Thyroid gland (tissue), 4 donors: ENCODE data around the gene CBX1. TPM values are rescaled to one million over a fixed set of nuclear protein-coding genes. Genes with fewer than 3 reads are reported as not detected.

Source experiments
- DNase-seq, 2 donors: peaks; one replicate each; pipeline ENCODE4 v3.0.0-alpha.2; 2019
- H3K27ac ChIP-seq, 3 donors: fragments of 200-600 bp; sonication (generic); 1 replicate in 2 of 3; 2 replicates in 1 of 3; pipeline ENCODE4 v1.5.1; 2016 to 2019; ENCODE audit warnings: mild to moderate bottlenecking in 1 of 3, moderate library complexity in 1 of 3
- H3K27me3 ChIP-seq: fragments of 200-600 bp; sonication (generic); one replicate; pipeline ENCODE4 v1.5.1; 2019
- H3K36me3 ChIP-seq, 2 donors: fragments of 200-600 bp; sonication (generic); one replicate each; pipeline ENCODE4 v1.5.1; 2016 to 2019
- H3K4me1 ChIP-seq, 2 donors: fragments of 200-600 bp; sonication (generic); one replicate each; pipeline ENCODE4 v1.5.1; 2017 to 2019
- H3K4me3 ChIP-seq, 3 donors: fragments of 200-600 bp; sonication (generic); replicated peaks in 1 of 3; 1 replicate in 2 of 3; 2 replicates in 1 of 3; pipeline ENCODE4 v1.5.1; 2016; ENCODE audit warnings: mild to moderate bottlenecking in 1 of 3
- H3K9me3 ChIP-seq: fragments of 200-600 bp; sonication (generic); one replicate; pipeline ENCODE4 v1.5.1; 2017
- POLR2A ChIP-seq, 2 donors: fragments of 450-650 bp; IDR thresholded peaks; one replicate each; pipeline ENCODE4 v1.6.1; 2017; ENCODE audit warnings: antibody characterized with exemption in 2 of 2, mild to moderate bottlenecking in 2 of 2, moderate library complexity in 1 of 2
- WGBS, 2 donors: methylation state at CpG; one replicate each; pipeline ENCODE4 v1.1.5; 2017; 5-methylcytosine and 5-hydroxymethylcytosine counted together
- intact Hi-C: fragments of 100-400 bp; cut with DNase I; formaldehyde crosslinking; loops from one replicate; pipeline ENCODE4 v1.15.1; 2023
- total RNA-seq, 4 donors: library from RNA; depleted of rRNA; stranded (reverse); fragments of >200 nt; gene quantifications; one replicate each; pipeline ENCODE4 v1.2.3, GENCODE V29; 2016
- TF ChIP-seq, protein P1 (sequence below), 6 experiments: fragments of 200-600 bp in 3 of 6; fragments of 450-650 bp in 3 of 6; sonication (generic) in 3 of 6; IDR thresholded peaks; one replicate each; pipeline ENCODE4 v1.5.1; 2016 to 2019; ENCODE audit warnings: antibody characterized with exemption in 6 of 6, mild to moderate bottlenecking in 2 of 6, inconsistent platforms in 1 of 6, moderate library complexity in 1 of 6

Gene CBX1
- total RNA-seq, 4 donors from 2014 or later, result 33.0 to 49.1 (median 38.2) TPM

DNA sequence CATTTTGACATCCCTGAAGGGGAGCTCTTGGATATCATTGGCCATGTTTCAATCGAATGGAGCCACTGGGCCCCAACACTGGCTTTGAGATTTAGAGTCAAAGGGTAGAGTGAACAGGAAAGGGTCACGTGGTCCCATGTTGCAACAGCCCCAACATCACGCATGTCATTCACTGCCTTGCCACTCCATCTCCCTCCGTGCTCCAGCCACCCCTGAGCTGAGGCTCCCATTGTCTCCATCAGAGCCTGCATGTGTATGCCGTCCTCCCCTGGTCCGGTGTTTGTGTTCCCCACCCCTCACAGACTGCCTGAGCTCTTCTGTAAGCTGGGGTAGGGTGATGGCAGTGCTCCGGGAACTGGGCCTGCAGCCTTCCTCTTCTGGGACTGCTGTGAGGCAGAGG lies 41.0 kb downstream of the CBX1 start:
- H3K9me3 ChIP-seq, result no peaks in the 10 kb centered on the region
- no peak for TF ChIP-seq POLR2A (IDR thresholded peaks at IDR 0.05)
- TF ChIP-seq, protein P1, sequence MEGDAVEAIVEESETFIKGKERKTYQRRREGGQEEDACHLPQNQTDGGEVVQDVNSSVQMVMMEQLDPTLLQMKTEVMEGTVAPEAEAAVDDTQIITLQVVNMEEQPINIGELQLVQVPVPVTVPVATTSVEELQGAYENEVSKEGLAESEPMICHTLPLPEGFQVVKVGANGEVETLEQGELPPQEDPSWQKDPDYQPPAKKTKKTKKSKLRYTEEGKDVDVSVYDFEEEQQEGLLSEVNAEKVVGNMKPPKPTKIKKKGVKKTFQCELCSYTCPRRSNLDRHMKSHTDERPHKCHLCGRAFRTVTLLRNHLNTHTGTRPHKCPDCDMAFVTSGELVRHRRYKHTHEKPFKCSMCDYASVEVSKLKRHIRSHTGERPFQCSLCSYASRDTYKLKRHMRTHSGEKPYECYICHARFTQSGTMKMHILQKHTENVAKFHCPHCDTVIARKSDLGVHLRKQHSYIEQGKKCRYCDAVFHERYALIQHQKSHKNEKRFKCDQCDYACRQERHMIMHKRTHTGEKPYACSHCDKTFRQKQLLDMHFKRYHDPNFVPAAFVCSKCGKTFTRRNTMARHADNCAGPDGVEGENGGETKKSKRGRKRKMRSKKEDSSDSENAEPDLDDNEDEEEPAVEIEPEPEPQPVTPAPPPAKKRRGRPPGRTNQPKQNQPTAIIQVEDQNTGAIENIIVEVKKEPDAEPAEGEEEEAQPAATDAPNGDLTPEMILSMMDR (IDR thresholded peaks at IDR 0.05), result no peak
- 71 to 81% methylated on average over 6 to 7 of the region's 7 CpGs for WGBS, 2 donors
- intact Hi-C loops, result no loop called here
- H3K4me1 ChIP-seq, result peaks cover 2 to 6% of the 10 kb centered on the region in 2 donors
- no peaks in the 10 kb centered on the region for H3K27me3 ChIP-seq
- no peak overlapping the region for H3K27ac ChIP-seq
- no peak overlapping the region for H3K4me3 ChIP-seq
- peaks cover 54 to 72% of the 10 kb centered on the region in 2 donors for H3K36me3 ChIP-seq
- no peak for DNase-seq

DNA sequence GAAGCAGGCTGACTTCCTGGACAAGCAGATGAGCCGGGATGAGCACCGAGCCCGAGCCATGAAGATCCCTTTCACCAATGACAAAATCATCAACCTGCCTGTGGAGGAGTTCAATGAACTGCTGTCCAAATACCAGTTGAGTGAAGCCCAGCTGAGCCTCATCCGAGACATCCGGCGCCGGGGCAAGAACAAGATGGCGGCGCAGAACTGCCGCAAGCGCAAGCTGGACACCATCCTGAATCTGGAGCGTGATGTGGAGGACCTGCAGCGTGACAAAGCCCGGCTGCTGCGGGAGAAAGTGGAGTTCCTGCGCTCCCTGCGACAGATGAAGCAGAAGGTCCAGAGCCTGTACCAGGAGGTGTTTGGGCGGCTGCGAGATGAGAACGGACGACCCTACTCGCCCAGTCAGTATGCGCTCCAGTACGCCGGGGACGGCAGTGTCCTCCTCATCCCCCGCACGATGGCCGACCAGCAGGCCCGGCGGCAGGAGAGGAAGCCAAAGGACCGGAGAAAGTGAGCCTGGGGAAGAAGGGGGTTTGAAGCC lies 42.1 kb downstream of the CBX1 start:
- intact Hi-C loops, result no loop called here
- Histone ChIP-seq H3K36me3 (peaks cover 54 to 68% of the 10 kb centered on the region in 2 donors), H3K27ac (no peak overlapping the region), H3K4me1 (peaks cover 12 to 16% of the 10 kb centered on the region in 2 donors), H3K27me3 (no peaks in the 10 kb centered on the region), H3K9me3 (no peaks in the 10 kb centered on the region), H3K4me3 (no peak overlapping the region)
- no peak for TF ChIP-seq POLR2A (IDR thresholded peaks at IDR 0.05)
- TF ChIP-seq, protein P1 (IDR thresholded peaks at IDR 0.05), result no peak
- 92% methylated on average over 32 of the region's 32 CpGs for WGBS, 2 donors
- DNase-seq, result no peak

DNA sequence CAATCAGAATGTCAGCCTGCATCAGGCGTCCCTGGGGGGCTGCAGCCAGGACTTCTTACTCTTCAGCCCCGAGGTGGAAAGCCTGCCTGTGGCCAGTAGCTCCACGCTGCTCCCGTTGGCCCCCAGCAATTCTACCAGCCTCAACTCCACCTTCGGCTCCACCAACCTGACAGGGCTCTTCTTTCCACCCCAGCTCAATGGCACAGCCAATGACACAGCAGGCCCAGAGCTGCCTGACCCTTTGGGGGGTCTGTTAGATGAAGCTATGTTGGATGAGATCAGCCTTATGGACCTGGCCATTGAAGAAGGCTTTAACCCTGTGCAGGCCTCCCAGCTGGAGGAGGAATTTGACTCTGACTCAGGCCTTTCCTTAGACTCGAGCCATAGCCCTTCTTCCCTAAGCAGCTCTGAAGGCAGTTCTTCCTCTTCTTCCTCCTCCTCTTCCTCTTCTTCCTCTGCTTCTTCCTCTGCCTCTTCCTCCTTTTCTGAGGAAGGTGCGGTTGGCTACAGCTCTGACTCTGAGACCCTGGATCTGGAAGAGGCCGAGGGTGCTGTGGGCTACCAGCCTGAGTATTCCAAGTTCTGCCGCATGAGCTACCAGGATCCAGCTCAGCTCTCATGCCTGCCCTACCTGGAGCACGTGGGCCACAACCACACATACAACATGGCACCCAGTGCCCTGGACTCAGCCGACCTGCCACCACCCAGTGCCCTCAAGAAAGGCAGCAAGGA lies 42.7 kb downstream of the CBX1 start:
- intact Hi-C loops, result no loop called here
- peaks cover 54 to 66% of the 10 kb centered on the region in 2 donors for H3K36me3 ChIP-seq
- H3K27me3 ChIP-seq, result no peaks in the 10 kb centered on the region
- WGBS, 2 donors, result 84 to 95% methylated on average over 9 of the region's 11 CpGs
- DNase-seq, result no peak
- no peak overlapping the region for H3K27ac ChIP-seq
- peaks cover 18 to 23% of the 10 kb centered on the region in 2 donors for H3K4me1 ChIP-seq
- TF ChIP-seq, protein P1 (IDR thresholded peaks at IDR 0.05), result no peak
- TF ChIP-seq POLR2A (IDR thresholded peaks at IDR 0.05), result no peak
- H3K9me3 ChIP-seq, result no peaks in the 10 kb centered on the region
- no peak overlapping the region for H3K4me3 ChIP-seq

DNA sequence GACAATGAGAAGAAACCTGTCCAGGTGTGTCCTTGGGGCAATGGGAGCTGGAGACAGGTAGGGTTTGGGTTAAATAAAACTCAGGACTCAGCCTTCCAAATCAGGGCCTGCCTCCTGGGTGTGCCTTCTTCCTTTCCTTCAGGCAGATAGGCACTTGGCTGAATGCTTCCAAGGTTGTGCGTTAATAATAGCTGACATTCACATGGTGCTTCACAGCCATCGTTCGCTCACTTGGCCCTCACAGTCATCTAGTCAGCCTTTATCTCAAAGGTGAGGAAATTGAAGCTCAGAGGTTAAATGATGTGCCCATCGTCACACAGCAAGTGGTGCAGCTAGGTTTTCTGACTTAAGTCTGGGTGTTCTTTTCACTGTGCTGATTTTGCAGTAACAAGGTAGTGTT lies 43.7 kb downstream of the CBX1 start:
- no peak for DNase-seq
- Histone ChIP-seq H3K4me1 (peaks cover 27 to 32% of the 10 kb centered on the region in 2 donors), H3K9me3 (no peaks in the 10 kb centered on the region), H3K4me3 (no peak overlapping the region), H3K27me3 (no peaks in the 10 kb centered on the region), H3K36me3 (peaks cover 54 to 58% of the 10 kb centered on the region in 2 donors), H3K27ac (no peak overlapping the region)
- intact Hi-C loops, result no loop called here
- 65 to 87% methylated on average over 4 of the region's 4 CpGs for WGBS, 2 donors
- TF ChIP-seq, protein P1 (IDR thresholded peaks at IDR 0.05), result no peak
- no peak for TF ChIP-seq POLR2A (IDR thresholded peaks at IDR 0.05)

DNA sequence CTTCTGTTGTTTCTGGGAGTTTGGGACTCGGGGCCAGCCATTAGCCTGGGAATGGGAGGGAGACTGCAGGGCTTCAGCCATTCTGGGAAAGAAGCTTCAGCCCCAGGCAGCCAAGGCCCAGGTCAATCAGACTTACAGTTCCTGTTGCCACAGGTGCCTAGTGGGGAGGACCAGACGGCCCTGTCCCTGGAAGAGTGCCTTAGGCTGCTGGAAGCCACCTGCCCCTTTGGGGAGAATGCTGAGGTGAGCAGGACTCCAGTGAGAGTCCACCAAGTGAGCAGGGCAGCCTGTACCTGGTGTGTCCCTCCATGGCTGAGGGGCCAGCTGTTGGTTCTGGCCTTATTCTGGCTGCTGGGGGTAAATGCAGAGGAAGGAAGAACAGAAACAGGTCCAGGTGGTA lies 44.4 kb downstream of the CBX1 start:
- no peak for TF ChIP-seq POLR2A (IDR thresholded peaks at IDR 0.05)
- TF ChIP-seq, protein P1 (IDR thresholded peaks at IDR 0.05), result no peak
- Histone ChIP-seq H3K36me3 (peaks cover 48 to 52% of the 10 kb centered on the region in 2 donors), H3K4me3 (no peak overlapping the region), H3K27ac (peak overlapping the region in 1 of 3 donors; percentile 10), H3K4me1 (peaks cover 35 to 40% of the 10 kb centered on the region in 2 donors), H3K27me3 (no peaks in the 10 kb centered on the region), H3K9me3 (no peaks in the 10 kb centered on the region)
- 88 to 93% methylated on average over 2 of the region's 2 CpGs for WGBS, 2 donors
- intact Hi-C loops, result no loop called here
- DNase-seq, result no peak
